CD14-positive monocyte (primary cell): ENCODE data around the gene HPSE2. TPM values are rescaled to one million over a fixed set of nuclear protein-coding genes. Genes with fewer than 3 reads are reported as not detected.

Source experiments
- DNase-seq, 3 donors: peaks; one replicate each; pipeline ENCODE4 v3.0.0-alpha.2; 2011 to 2022
- H2AFZ ChIP-seq: 2 replicates; pipeline ENCODE4 v1.6.0; 2012; ENCODE audit warnings: mild to moderate bottlenecking, low read depth, low read length, inconsistent platforms; ENCODE audit not compliant: insufficient read depth, poor library complexity, severe bottlenecking
- H3K27ac ChIP-seq, 2 donors: 1 replicate in 1 of 2; 2 replicates in 1 of 2; pipeline ENCODE4 v1.5.1; 2012 to 2013; ENCODE audit warnings: low read length in 2 of 2, control low read depth in 1 of 2, inconsistent platforms in 1 of 2, low read depth in 1 of 2, mild to moderate bottlenecking in 1 of 2
- H3K27me3 ChIP-seq, 2 donors: one replicate each; pipeline versions ENCODE4 v1.6.0 to v1.6.1; 2011 to 2013; ENCODE audit warnings: low read length in 2 of 2; ENCODE audit not compliant: control insufficient read depth in 2 of 2, insufficient read depth in 2 of 2
- H3K36me3 ChIP-seq, 2 donors: replicated peaks in 1 of 2; 1 replicate in 1 of 2; 2 replicates in 1 of 2; pipeline versions ENCODE4 v1.5.1 to v1.6.1; 2012 to 2013; ENCODE audit warnings: low read length in 2 of 2, control low read depth in 1 of 2, inconsistent platforms in 1 of 2, mild to moderate bottlenecking in 1 of 2; ENCODE audit not compliant: insufficient read depth in 2 of 2, control insufficient read depth in 1 of 2
- H3K4me1 ChIP-seq, 2 donors: 1 replicate in 1 of 2; 2 replicates in 1 of 2; pipeline versions ENCODE4 v1.5.1 to v1.6.1; 2012 to 2013; ENCODE audit warnings: low read length in 2 of 2, control low read depth in 1 of 2, inconsistent platforms in 1 of 2, mild to moderate bottlenecking in 1 of 2, moderate library complexity in 1 of 2; ENCODE audit not compliant: insufficient read depth in 2 of 2, control insufficient read depth in 1 of 2
- H3K4me2 ChIP-seq: replicated peaks from 2 replicates; pipeline ENCODE3; 2012; ENCODE audit warnings: low read length, moderate library complexity, mild to moderate bottlenecking; ENCODE audit not compliant: poor library complexity, severe bottlenecking; ENCODE audit errors: extremely low read depth
- H3K4me3 ChIP-seq, 3 experiments: fragments of 200-600 bp in 1 of 3; sonication (generic) in 1 of 3; replicated peaks in 1 of 3; 1 replicate in 2 of 3; 2 replicates in 1 of 3; pipeline ENCODE4 v1.5.1; 2011 to 2013; ENCODE audit warnings: low read length in 3 of 3, mild to moderate bottlenecking in 3 of 3, control low read depth in 2 of 3, low read depth in 2 of 3, inconsistent platforms in 1 of 3, moderate library complexity in 1 of 3
- H3K79me2 ChIP-seq: 2 replicates; pipeline ENCODE4 v1.6.0; 2012; ENCODE audit warnings: mild to moderate bottlenecking, control low read depth, inconsistent platforms, low read length, moderate library complexity; ENCODE audit not compliant: insufficient read depth
- H3K9ac ChIP-seq: 2 replicates; pipeline ENCODE4 v1.6.0; 2017; ENCODE audit warnings: low read length, mild to moderate bottlenecking; ENCODE audit not compliant: insufficient read depth, poor library complexity, severe bottlenecking
- H3K9me3 ChIP-seq, 2 donors: replicated peaks in 1 of 2; 1 replicate in 1 of 2; 2 replicates in 1 of 2; pipeline versions ENCODE4 v1.5.1 to v1.6.1; 2012 to 2013; ENCODE audit warnings: low read length in 2 of 2, control low read depth in 1 of 2; ENCODE audit not compliant: control insufficient read depth in 1 of 2, insufficient read depth in 1 of 2
- H4K20me1 ChIP-seq: 2 replicates; pipeline ENCODE4 v1.6.0; 2012; ENCODE audit warnings: mild to moderate bottlenecking, low read length, control low read depth, moderate library complexity; ENCODE audit not compliant: insufficient read depth
- H3K27ac Mint-ChIP-seq, 7 donors: one replicate each; pipeline ENCODE4 v1.8.0; 2020; ENCODE audit warnings: mild to moderate bottlenecking in 7 of 7, mixed read lengths in 7 of 7, moderate library complexity in 6 of 7, inconsistent platforms in 2 of 7
- H3K27me3 Mint-ChIP-seq, 3 donors: one replicate each; pipeline ENCODE4 v1.8.0; 2021 to 2022; ENCODE audit warnings: low read depth in 3 of 3, mild to moderate bottlenecking in 3 of 3, mixed read lengths in 3 of 3, moderate library complexity in 3 of 3, inconsistent platforms in 1 of 3
- H3K36me3 Mint-ChIP-seq, 2 donors: one replicate each; pipeline ENCODE4 v1.8.0; 2020; ENCODE audit warnings: mixed read lengths in 2 of 2, inconsistent platforms in 1 of 2, mild to moderate bottlenecking in 1 of 2
- H3K4me1 Mint-ChIP-seq: one replicate; pipeline ENCODE4 v1.8.0; 2020; ENCODE audit warnings: mild to moderate bottlenecking, mixed read lengths
- H3K4me3 Mint-ChIP-seq, 2 donors: one replicate each; pipeline ENCODE4 v1.8.0; 2020; ENCODE audit warnings: mild to moderate bottlenecking in 2 of 2, mixed read lengths in 2 of 2, moderate library complexity in 1 of 2
- H3K9me3 Mint-ChIP-seq, 7 donors: one replicate each; pipeline ENCODE4 v1.8.0; 2020 to 2022; ENCODE audit warnings: mixed read lengths in 7 of 7, mild to moderate bottlenecking in 6 of 7, moderate library complexity in 6 of 7, inconsistent platforms in 2 of 7
- WGBS: methylation state at CpG from one replicate; pipeline ENCODE4 v1.1.5; 2013; ENCODE audit warnings: missing lambda C conversion rate; ENCODE audit not compliant: insufficient coverage; 5-methylcytosine and 5-hydroxymethylcytosine counted together
- intact Hi-C, 2 donors: fragments of 100-400 bp; cut with micrococcal nuclease; formaldehyde crosslinking; loops; one replicate each; pipeline versions ENCODE4 v1.15.0 to v1.15.1; 2023
- polyA plus RNA-seq, 3 donors: library from polyadenylated mRNA; depleted of rRNA in 1 of 3; unstranded in 2 of 3; stranded (reverse) in 1 of 3; fragments of 300-500 nt in 2 of 3; fragments of >200 nt in 1 of 3; fragmentation: Illumina TruSeq in 2 of 3; gene quantifications; 1 replicate in 2 of 3; 2 replicates in 1 of 3; pipeline ENCODE4 v1.2.3, GENCODE V29; 2012 to 2021
- TF ChIP-seq, protein P1 (sequence below): fragments of 200-600 bp; IDR thresholded peaks from one replicate; pipeline ENCODE4 v1.8.0; 2022; ENCODE audit warnings: antibody characterized with exemption, mild to moderate bottlenecking

The HPSE2 gene
- polyA plus RNA-seq, 3 donors, result not detected

DNA sequence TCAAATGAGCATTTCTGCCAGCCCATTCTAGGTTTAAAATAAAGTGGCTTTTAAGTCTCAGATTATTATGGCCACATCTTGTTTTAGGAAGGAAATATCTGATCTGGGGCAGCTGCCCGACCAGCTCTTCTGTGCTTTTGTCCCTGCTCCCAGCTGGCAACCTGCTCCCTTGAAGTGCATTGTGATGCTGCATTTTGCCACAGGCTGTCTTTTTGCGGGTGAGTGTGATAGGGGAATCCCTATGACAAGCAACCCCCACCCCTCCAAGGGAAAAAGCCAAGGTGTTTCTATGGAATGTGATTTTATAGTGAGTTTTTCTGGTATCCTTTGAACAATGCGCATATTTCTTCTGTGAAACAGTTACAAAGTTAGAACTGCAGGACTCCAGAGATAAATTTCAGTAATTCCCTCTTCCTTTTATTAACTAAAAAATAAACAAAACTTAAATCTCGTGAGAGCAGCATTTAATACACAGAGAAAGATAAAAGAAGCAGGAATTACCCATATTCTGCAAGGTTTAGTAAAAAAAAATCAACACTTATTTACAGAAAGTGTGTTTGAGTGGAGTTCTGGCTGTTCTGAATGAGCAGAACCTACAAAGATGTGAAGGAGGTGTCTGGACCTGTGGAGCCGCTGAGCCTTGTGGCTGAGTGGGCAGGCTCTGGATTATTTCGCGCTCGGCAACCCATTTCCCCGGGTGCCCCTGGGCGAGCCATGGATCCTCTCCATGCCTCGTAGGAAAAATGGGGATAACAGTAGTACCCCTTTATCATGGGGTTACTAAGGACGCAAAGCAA, 778.8 kb downstream of the HPSE2 start:
- Histone ChIP-seq H3K4me3 (no peak overlapping the region), H3K9me3 (no peaks in the 10 kb centered on the region), H3K4me1 (no peaks in the 10 kb centered on the region), H4K20me1 (no peaks in the 10 kb centered on the region), H3K9ac (no peak overlapping the region), H3K36me3 (no peaks in the 10 kb centered on the region), H3K27me3 (peaks cover 0 to 4% of the 10 kb centered on the region in 2 donors), H3K79me2 (no peaks in the 10 kb centered on the region), H3K4me2 (no peak overlapping the region), H2AFZ (no peak overlapping the region), H3K27ac (no peak overlapping the region)
- intact Hi-C loops, result no loop called here
- Mint-ChIP-seq H3K4me1 (peaks cover 3% of the 10 kb centered on the region), H3K27ac (no peak overlapping the region), H3K9me3 (no peaks in the 10 kb centered on the region), H3K4me3 (no peak overlapping the region), H3K36me3 (no peaks in the 10 kb centered on the region), H3K27me3 (peaks cover 15 to 26% (median 18%) of the 10 kb centered on the region in 3 donors)
- TF ChIP-seq, protein P1, sequence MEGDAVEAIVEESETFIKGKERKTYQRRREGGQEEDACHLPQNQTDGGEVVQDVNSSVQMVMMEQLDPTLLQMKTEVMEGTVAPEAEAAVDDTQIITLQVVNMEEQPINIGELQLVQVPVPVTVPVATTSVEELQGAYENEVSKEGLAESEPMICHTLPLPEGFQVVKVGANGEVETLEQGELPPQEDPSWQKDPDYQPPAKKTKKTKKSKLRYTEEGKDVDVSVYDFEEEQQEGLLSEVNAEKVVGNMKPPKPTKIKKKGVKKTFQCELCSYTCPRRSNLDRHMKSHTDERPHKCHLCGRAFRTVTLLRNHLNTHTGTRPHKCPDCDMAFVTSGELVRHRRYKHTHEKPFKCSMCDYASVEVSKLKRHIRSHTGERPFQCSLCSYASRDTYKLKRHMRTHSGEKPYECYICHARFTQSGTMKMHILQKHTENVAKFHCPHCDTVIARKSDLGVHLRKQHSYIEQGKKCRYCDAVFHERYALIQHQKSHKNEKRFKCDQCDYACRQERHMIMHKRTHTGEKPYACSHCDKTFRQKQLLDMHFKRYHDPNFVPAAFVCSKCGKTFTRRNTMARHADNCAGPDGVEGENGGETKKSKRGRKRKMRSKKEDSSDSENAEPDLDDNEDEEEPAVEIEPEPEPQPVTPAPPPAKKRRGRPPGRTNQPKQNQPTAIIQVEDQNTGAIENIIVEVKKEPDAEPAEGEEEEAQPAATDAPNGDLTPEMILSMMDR, result no peak
- DNase-seq, result no peak
- WGBS, result 92% methylated on average over 7 of the region's 12 CpGs

DNA sequence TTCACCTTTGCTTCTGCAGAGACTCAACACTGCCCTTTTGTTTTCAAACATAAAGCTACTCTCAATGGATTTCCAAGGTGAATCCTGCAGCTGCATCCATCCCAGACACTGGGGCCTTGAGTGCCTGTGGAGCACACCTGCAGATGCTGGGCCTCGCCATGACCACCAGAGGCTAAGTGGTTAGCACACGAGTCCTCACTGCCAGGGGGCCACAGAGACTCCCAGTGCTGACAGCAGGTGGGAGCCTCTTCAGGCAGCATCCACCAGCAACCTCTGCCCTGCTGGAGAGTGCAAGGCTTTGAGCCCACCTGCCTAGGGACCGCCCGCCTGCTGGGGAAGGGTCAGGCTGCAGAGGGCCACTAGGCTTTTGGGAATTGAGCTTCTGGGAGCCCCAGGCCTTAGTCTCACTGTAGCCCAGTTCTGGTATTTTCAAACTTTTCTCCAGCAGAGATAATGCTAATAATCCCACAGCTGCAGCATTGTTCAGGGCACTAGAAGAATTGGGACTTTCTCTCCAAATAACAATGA, 779.5 kb downstream of the HPSE2 start:
- no peak for DNase-seq
- 98% methylated on average over 4 of the region's 4 CpGs for WGBS

More for the DNA sequence above, 779.5 kb downstream of the HPSE2 start:
- Histone ChIP-seq H3K4me1 (no peaks in the 10 kb centered on the region), H3K9ac (no peak overlapping the region), H3K9me3 (no peaks in the 10 kb centered on the region), H2AFZ (no peak overlapping the region), H3K4me3 (no peak overlapping the region), H3K27ac (no peak overlapping the region), H3K79me2 (no peaks in the 10 kb centered on the region), H3K36me3 (no peaks in the 10 kb centered on the region), H3K27me3 (peaks cover 0 to 4% of the 10 kb centered on the region in 2 donors), H4K20me1 (no peaks in the 10 kb centered on the region), H3K4me2 (no peak overlapping the region)
- H3K9me3 Mint-ChIP-seq, result no peaks in the 10 kb centered on the region
- no peak overlapping the region for H3K27ac Mint-ChIP-seq
- TF ChIP-seq, protein P1, result no peak
- intact Hi-C loops, result no loop called here
- H3K4me3 Mint-ChIP-seq, result no peak overlapping the region
- H3K27me3 Mint-ChIP-seq, result peaks cover 18 to 26% (median 18%) of the 10 kb centered on the region in 3 donors
- H3K36me3 Mint-ChIP-seq, result no peaks in the 10 kb centered on the region
- H3K4me1 Mint-ChIP-seq, result peaks cover 2% of the 10 kb centered on the region
